GM19452 (cell line): ENCODE results near the gene CLPTM1L.

Experiments used
- ATAC-seq: cut with Tn5 transposase; IDR thresholded peaks from one replicate; pipeline ENCODE4 v1.9.1; 2021; ENCODE audit not compliant: unreplicated experiment

The CLPTM1L gene

DNA sequence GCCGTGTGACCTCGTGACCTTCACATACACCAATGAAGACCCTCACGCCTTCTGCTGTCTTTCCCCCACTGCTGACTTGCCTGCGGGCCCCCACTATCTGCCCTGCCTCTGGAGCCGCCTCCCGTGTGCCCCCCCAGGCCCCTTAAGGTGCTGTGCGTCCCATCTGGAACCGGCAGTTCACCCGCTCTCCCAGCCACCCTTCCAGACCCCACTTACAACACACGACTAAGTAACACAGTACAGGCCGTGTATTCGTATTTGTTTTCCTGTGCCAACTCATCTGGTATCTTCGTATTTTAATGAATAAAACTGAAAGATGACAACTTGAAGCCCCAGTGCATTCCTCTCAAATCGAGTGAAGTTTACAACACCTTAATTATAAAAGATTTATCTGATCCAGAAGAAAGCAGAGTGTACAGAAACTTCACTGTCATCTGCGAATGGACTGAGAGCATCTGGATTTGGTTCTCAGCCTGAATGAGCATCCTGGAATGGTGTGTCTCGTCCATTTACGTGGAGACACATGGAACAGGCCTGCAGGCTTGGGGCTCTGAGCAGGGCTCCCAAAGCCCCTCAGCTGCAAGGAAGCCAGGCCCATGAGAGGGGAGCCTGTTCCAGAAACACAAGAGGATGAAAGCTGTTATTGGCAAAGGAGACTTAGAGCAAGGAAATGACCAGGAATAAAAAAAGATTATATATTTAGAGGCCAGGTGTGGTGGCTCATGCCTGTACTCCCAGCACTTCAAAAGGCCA, 28.1 kb downstream of the CLPTM1L start:
- ATAC-seq: no peak

- peak; percentile 52 for ATAC-seq
Measured at GRCh38 chr5:1315709-1316587, 29.0 kb downstream of the CLPTM1L start.

GRCh38 chr5:1315018-1315708, 29.7 kb downstream of the CLPTM1L start:
- ATAC-seq: no peak

DNA sequence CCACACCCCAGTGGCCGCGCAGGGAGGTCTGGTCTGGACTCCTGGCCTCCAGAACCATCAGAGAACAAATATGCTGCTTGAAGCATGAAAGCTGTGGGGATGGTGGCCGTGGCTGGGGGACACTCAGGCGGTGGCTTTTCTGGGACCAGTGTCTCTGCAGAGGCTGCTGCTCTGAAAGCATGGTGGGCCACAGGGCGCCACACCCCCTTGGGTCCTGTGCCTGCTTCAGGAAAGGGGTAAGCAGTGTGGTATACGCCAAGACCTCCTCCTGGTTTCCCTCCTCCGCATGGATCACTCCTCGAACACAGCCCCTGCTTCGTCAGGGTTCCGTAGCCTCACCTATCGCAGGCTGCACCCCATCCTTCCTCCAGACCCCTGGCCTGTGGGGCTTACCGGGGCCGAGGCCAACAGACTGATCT, 30.3 kb downstream of the CLPTM1L start:
- no peak for ATAC-seq

DNA sequence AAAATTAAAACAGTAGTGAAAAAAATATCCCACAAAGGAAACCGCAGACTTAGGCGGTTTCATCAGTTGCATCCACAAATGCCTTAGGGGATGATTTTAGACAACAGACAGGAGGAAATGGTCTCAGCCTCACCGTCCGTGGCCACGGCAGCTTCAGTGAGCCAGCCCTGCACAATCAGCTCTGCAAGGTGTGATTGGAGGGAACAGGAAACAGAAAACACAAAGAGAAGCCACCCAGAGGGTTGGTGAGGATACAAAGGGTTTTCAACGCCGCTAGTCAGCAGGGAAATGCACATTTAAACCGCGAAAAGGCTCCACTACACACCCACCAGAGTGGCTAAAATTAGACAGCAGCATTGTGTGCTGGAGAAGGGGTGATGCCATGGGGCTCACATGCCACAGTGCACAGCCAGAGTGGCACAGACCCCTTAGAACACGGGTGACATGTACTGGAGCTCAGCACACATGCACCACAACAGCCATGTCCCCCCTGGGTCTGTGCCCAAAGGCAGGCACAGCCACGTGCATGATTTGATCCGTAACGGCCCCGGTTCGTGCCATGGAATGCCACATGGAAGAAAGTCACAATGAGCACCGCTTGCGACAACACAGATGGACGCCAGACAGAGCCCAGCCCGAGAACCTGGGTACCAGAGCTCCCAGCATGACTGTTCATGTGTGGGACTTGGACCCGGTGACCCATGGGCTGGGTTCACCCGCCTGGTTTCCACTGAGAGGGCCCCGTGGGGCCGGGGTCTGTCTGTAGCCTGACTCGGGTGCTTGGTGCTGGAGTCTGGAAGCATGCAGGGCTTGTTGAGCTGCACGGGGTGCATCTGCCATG, 31.7 kb downstream of the CLPTM1L start:
- ATAC-seq: peak; percentile 82

GRCh38 chr5:1312206-1312605, 32.7 kb downstream of the CLPTM1L start:
- no peak for ATAC-seq

DNA sequence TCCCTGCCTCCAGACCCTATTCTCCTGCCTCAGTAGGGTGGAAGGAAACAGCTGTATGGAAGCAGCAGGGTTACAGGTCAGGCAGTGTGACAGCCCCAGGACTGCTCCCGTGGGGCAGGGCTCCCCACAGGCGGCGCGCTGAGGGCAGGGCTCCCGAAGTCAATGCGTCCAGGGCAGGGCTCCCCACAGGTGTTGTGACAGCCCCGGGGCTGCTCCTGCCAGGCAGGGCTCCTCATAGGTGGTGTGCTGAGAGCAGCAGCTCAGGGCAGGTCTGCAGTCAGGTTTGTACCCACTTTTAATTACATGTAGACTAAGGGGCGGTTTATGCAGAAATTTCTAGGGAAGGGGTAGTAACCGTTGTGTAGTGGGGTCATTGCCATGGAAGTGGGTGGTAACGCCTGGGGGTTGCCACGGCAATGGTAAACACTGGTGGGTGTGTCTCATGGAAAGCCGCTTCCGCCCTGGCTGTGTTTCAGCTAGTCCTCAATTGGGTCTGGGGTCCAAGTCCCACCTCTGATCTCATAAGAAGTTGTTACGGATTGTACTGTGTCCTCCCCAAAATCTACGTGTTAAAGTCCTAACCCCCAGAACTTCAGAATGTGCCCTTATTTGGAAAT, 33.4 kb downstream of the CLPTM1L start:
- no peak for ATAC-seq

DNA sequence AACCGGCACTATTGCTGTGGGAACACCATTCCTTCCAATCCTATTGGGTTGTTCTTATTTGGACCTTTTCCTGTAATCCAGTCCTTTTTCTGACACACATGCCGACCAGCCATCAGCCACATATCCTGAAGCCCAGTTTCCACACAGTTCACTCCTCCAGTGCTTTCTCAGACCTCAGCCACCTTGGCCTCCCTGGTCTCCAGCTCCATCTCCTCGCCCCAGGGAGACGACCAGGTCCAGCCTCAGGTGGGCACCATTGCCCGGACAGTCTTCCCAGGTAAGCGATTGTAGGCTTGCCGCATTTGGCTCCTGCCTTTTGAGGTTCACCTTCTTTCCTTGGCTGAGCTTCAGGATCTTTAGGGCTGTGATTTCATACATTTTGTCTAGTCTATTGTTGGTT, 34.8 kb downstream of the CLPTM1L start:
- no peak for ATAC-seq

DNA sequence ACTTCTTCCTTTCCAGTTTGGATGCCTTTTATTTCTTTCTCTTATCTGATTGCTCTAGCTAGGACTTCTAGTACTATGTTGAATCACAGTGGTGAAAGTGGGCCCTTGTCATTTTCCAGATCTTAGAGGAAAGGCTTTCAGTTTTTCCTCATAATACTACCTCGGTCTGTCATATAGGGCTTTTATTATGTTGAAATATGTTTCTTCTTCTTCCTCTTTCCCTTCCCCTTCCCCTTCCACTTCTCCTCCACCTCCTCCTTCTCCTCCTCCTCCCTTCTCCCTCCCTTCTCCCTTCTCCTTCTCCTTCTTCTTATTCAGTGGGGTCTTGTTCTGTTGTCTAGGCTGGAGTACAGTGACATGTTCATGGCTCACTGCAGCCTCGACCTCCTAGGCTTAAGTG, 40.9 kb downstream of the CLPTM1L start:
- no peak for ATAC-seq

- ATAC-seq: no peak
Measured at GRCh38 chr5:1302258-1302657, 42.6 kb downstream of the CLPTM1L start.

DNA sequence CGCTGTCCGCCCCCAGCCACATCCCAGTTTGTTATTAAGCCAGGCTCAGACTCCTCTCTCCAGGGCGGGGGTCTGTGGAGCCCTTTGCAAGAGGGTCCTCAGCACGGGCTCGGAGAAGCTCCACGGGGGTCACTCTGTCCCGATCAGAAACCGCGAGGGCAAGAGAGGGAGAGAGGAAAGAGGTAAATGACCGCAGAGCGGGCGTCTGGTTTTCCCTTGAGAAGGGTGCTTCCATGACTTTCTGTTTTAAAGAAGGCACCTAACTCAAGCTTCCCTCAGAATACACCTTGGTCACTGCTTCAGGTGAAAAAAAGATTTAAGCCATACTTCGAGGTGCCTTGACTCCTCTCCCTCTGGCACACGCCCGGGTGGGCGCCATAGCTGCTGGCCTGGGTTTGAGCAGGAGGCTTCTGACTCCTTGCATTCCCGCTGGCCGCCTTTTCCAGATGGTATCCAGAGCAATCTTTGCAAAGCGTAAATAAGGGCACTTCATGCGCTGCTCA, 44.3 kb downstream of the CLPTM1L start:
- no peak for ATAC-seq

DNA sequence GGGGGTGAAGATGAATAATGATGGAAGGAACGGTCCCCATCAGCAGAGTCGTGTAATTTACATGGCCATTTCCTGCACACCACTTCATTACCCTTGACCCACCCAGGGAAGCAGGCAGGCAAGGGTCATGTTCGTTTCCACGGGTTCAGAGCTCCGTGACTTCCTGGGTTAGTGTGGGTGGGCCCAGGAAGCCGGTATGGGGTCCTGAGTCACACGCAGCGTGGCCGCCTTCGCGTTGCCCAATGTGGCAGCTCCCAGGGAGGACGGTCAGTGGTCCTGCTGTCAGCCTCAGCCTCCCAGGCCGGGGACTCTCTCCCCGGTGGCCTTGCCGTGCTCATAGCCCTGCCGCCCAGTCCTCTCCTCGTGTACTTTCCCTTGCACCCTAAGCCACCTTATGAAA, 44.9 kb downstream of the CLPTM1L start:
- no peak for ATAC-seq

DNA sequence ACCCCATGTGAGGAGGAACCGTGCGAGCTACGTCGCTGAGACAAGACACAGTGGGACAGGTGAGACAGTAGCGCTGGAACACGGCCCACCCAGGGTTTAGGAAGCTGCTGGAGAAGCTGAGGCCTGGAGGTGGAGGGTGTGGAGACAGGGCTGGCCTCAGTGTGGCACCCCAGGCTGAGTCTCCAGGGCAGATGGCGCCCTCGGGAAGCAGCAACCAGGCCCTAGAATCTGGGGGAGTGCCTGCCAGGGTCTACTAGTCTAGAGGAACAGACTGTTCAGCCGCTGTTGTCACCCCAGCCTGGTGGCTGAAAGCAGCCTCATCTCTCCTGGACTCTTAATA, 45.4 kb downstream of the CLPTM1L start:
- no peak for ATAC-seq

DNA sequence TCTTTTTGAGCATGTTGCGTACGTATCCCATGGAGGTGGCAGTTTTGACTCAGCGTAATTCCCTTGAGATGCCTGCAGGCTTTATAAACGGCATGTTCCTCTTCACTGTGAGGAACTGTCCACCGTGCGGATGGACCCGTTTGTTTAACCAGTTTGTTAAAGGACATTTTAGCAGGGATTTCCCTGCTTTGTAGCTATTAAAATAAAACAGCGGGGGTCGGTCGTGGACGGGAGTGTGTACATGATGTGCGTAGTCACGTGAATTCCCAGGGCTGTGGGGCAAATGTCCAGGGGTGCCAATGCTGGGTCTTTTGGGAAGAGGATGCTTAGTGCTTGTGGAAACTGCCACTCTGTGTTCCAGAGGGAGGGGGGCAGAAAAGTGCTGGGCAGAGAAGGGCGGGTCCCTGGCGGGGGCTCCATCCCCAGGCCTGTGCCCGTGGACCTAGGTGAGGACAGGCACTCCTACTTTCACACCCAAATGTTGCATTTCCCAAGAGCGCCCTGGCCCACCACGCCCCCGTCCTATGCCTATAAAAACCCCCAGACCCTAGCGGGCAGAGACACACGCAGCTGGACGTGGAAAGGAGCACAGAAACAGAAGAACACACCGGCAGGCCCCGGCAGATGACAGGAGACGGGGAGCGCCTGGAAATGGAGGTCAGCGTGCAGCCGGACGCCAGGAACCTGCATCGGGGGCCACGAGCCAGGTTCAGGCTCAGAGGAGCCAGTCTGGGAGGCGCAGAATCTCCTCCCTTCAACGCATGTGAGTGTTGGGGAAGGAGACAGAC, 46.0 kb downstream of the CLPTM1L start:
- no peak for ATAC-seq

- no peak for ATAC-seq
Measured at GRCh38 chr5:1298067-1298551, 46.8 kb downstream of the CLPTM1L start.

GRCh38 chr5:1297243-1297642, 47.7 kb downstream of the CLPTM1L start:
- ATAC-seq: no peak

- ATAC-seq: no peak
Measured at GRCh38 chr5:1295650-1296037, 49.3 kb downstream of the CLPTM1L start.

- ATAC-seq: no peak
Measured at GRCh38 chr5:1294835-1295649, 49.9 kb downstream of the CLPTM1L start, which contains the start of gene TERT. TSS of gene TERT (minus strand) at chr5:1295068. CDS start at chr5:1294989, 79 bp downstream.
